IMR-90 (cell line): ENCODE results near the gene DUSP28. TPM values are rescaled to one million over a fixed set of nuclear protein-coding genes. Genes with fewer than 3 reads are reported as not detected.

Experiments used
- ATAC-seq: fragments of 200-7000 bp; cut with Tn5 transposase; 2 replicates; pipeline ENCODE4 v1.9.1; 2020; ENCODE audit warnings: low read depth, mild to moderate bottlenecking, moderate library complexity
- BruUV-seq: library from RNA; stranded (reverse); fragments of 400-500 nt; replicated peaks from 2 replicates; lab custom pipeline; 2021; lab: Mats Ljungman, UMichigan
- CTCF ChIA-PET: fragments of 300-600 bp; formaldehyde crosslinking; extraction: SDS; loops from one replicate; lab custom pipeline; 2021; ENCODE audit warnings: antibody characterized with exemption; lab: Yijun Ruan, JAX
- POLR2A ChIA-PET: fragments of 300-600 bp; sonication (Branson Sonifier 250); formaldehyde crosslinking; loops from one replicate; lab custom pipeline; 2022; ENCODE audit warnings: antibody characterized with exemption; ENCODE audit not compliant: unreplicated experiment; lab: Charles Lee
- DNase-seq: peaks from one replicate; pipeline ENCODE4 v3.0.0; 2013
- H2AFZ ChIP-seq: replicated peaks from 2 replicates; pipeline ENCODE3; 2013; ENCODE audit warnings: low read length, mild to moderate bottlenecking; ENCODE audit not compliant: poor library complexity
- H2AK5ac ChIP-seq: 2 replicates; pipeline ENCODE4 v1.6.1; 2013; ENCODE audit warnings: low read depth, low read length, inconsistent platforms
- H2AK9ac ChIP-seq: replicated peaks from 2 replicates; pipeline ENCODE3; 2013; ENCODE audit warnings: mild to moderate bottlenecking, low read depth, low read length, moderate library complexity; ENCODE audit not compliant: poor library complexity
- H2BK120ac ChIP-seq: 2 replicates; pipeline ENCODE4 v1.6.1; 2013; ENCODE audit warnings: low read depth, low read length, inconsistent platforms
- H2BK15ac ChIP-seq: 3 replicates; pipeline ENCODE4 v1.6.1; 2013; ENCODE audit warnings: low read depth, low read length, inconsistent platforms
- H2BK20ac ChIP-seq: 2 replicates; pipeline ENCODE4 v1.6.1; 2013; ENCODE audit warnings: low read depth, mild to moderate bottlenecking, inconsistent platforms, low read length, moderate library complexity
- H2BK5ac ChIP-seq: 2 replicates; pipeline ENCODE4 v1.6.1; 2013; ENCODE audit warnings: mild to moderate bottlenecking, low read depth, low read length, inconsistent platforms; ENCODE audit not compliant: poor library complexity, severe bottlenecking
- H3K14ac ChIP-seq: replicated peaks from 2 replicates; pipeline ENCODE4 v1.6.1; 2013; ENCODE audit warnings: low read depth, low read length, inconsistent platforms
- H3K18ac ChIP-seq: 2 replicates; pipeline ENCODE4 v1.6.1; 2013; ENCODE audit warnings: low read depth, low read length, control low read depth
- H3K23ac ChIP-seq: 2 replicates; pipeline ENCODE4 v1.6.1; 2013; ENCODE audit warnings: low read depth, low read length, inconsistent platforms
- H3K27ac ChIP-seq: 2 replicates; pipeline ENCODE4 v1.5.1; 2013; ENCODE audit warnings: mild to moderate bottlenecking, control low read depth, low read length; ENCODE audit not compliant: insufficient read depth
- H3K27me3 ChIP-seq: 2 replicates; pipeline ENCODE4 v1.6.1; 2013; ENCODE audit warnings: low read length; ENCODE audit not compliant: control insufficient read depth, insufficient read depth
- H3K36me3 ChIP-seq: 2 replicates; pipeline ENCODE4 v1.6.1; 2013; ENCODE audit warnings: low read length, mixed read lengths; ENCODE audit not compliant: control insufficient read depth, insufficient read depth
- H3K4ac ChIP-seq: 2 replicates; pipeline ENCODE4 v1.6.1; 2013; ENCODE audit warnings: low read depth, low read length, inconsistent platforms
- H3K4me1 ChIP-seq: 2 replicates; pipeline ENCODE4 v1.6.1; 2013; ENCODE audit warnings: low read length, mixed read lengths; ENCODE audit not compliant: control insufficient read depth, insufficient read depth
- H3K4me2 ChIP-seq: 2 replicates; pipeline ENCODE4 v1.6.1; 2013; ENCODE audit warnings: low read depth, mild to moderate bottlenecking, control low read depth, low read length, moderate library complexity
- H3K4me3 ChIP-seq: 2 replicates; pipeline ENCODE4 v1.5.1; 2013; ENCODE audit warnings: low read depth, mild to moderate bottlenecking, control low read depth, low read length, moderate library complexity; ENCODE audit not compliant: insufficient read depth
- H3K56ac ChIP-seq: 2 replicates; pipeline ENCODE4 v1.6.1; 2013; ENCODE audit warnings: low read length, inconsistent platforms; ENCODE audit not compliant: insufficient read depth; ENCODE audit errors: extremely low read depth
- H3K79me1 ChIP-seq, 2 experiments: 2 replicates each; pipeline ENCODE4 v1.6.1; 2013; ENCODE audit warnings: low read length in 2 of 2, inconsistent platforms in 1 of 2, low read depth in 1 of 2
- H3K9ac ChIP-seq: 2 replicates; pipeline ENCODE4 v1.6.1; 2013; ENCODE audit warnings: low read depth, low read length, control low read depth
- H3K9me1 ChIP-seq: 2 replicates; pipeline ENCODE4 v1.6.1; 2013; ENCODE audit warnings: low read length, inconsistent platforms; ENCODE audit not compliant: insufficient read depth
- H3K9me3 ChIP-seq: 2 replicates; pipeline ENCODE4 v1.6.1; 2013; ENCODE audit warnings: low read length; ENCODE audit not compliant: control insufficient read depth, insufficient read depth
- H4K20me1 ChIP-seq: 2 replicates; pipeline ENCODE4 v1.6.1; 2013; ENCODE audit warnings: low read length, inconsistent platforms; ENCODE audit not compliant: insufficient read depth
- H4K5ac ChIP-seq: 2 replicates; pipeline ENCODE4 v1.6.1; 2013; ENCODE audit warnings: mild to moderate bottlenecking, low read depth, low read length, control low read depth
- H4K8ac ChIP-seq, 2 experiments: 2 replicates each; pipeline ENCODE4 v1.6.1; 2013; ENCODE audit warnings: low read depth in 2 of 2, low read length in 2 of 2, control low read depth in 1 of 2, inconsistent platforms in 1 of 2
- H4K91ac ChIP-seq: 2 replicates; pipeline ENCODE4 v1.6.1; 2013; ENCODE audit warnings: low read depth, low read length, inconsistent platforms; ENCODE audit not compliant: insufficient read depth
- BHLHE40 ChIP-seq: fragments of 150-350 bp; IDR thresholded peaks from 2 replicates; pipeline ENCODE4 v1.6.1; 2016; ENCODE audit warnings: mild to moderate bottlenecking, low read depth, low read length
- CEBPB ChIP-seq: IDR thresholded peaks from 2 replicates; pipeline ENCODE4 v1.6.1; 2012; ENCODE audit warnings: low read depth, low read length, improper control_type of control experiment
- CHD1 ChIP-seq: IDR thresholded peaks from 2 replicates; pipeline ENCODE4 v1.6.1; 2012; ENCODE audit warnings: low read depth, low read length, improper control_type of control experiment
- ELK1 ChIP-seq: fragments of 150-350 bp; IDR thresholded peaks from 2 replicates; pipeline ENCODE4 v1.6.1; 2016; ENCODE audit warnings: low read depth, mild to moderate bottlenecking, low read length, moderate library complexity, borderline replicate concordance
- FOS ChIP-seq: fragments of 150-350 bp; IDR thresholded peaks from 2 replicates; pipeline ENCODE4 v1.6.1; 2016; ENCODE audit warnings: low read depth, low read length
- MAFK ChIP-seq: IDR thresholded peaks from 2 replicates; pipeline ENCODE4 v1.6.1; 2012; ENCODE audit warnings: low read depth, low read length, improper control_type of control experiment
- MAZ ChIP-seq: IDR thresholded peaks from 2 replicates; pipeline ENCODE4 v1.6.1; 2012; ENCODE audit warnings: low read depth, mild to moderate bottlenecking, low read length, improper control_type of control experiment, moderate library complexity, borderline replicate concordance
- MXI1 ChIP-seq: IDR thresholded peaks from 2 replicates; pipeline ENCODE4 v1.6.1; 2012; ENCODE audit warnings: low read depth, mild to moderate bottlenecking, low read length, moderate library complexity, borderline replicate concordance
- NFE2L2 ChIP-seq: fragments of 150-350 bp; IDR thresholded peaks from 2 replicates; pipeline ENCODE4 v1.6.1; 2016; ENCODE audit warnings: low read depth, mild to moderate bottlenecking, low read length
- POLR2A ChIP-seq: IDR thresholded peaks from 2 replicates; pipeline ENCODE4 v1.6.1; 2012; ENCODE audit warnings: mild to moderate bottlenecking, low read depth, low read length
- RAD21 ChIP-seq: IDR thresholded peaks from 2 replicates; pipeline ENCODE4 v1.6.1; 2012; ENCODE audit warnings: low read length, improper control_type of control experiment
- RFX5 ChIP-seq: IDR thresholded peaks from 2 replicates; pipeline ENCODE4 v1.8.0; 2012; ENCODE audit warnings: low read depth, mild to moderate bottlenecking, low read length, moderate library complexity
- SMC3 ChIP-seq: fragments of 150-350 bp; IDR thresholded peaks from 2 replicates; pipeline ENCODE4 v1.6.1; 2016; ENCODE audit warnings: low read depth, mild to moderate bottlenecking, antibody characterized with exemption, low read length, moderate library complexity
- WGBS, 2 experiments: methylation state at CpG; one replicate each; pipeline versions ENCODE4 v1.1.5 to v1.1.7; 2013; ENCODE audit warnings: missing lambda C conversion rate in 2 of 2; ENCODE audit not compliant: insufficient read length in 1 of 2; ENCODE audit errors: extremely low coverage in 2 of 2; 5-methylcytosine and 5-hydroxymethylcytosine counted together
- dilution Hi-C: fragments of 300-500 bp; cut with HindIII; formaldehyde crosslinking; loops from one replicate; pipeline ENCODE4 v1.14.3; 2018; ENCODE audit warnings: low sequenced_read_pairs; ENCODE audit not compliant: unreplicated experiment
- in situ Hi-C: fragments of 300-500 bp; cut with MboI; formaldehyde crosslinking; loops from 3 replicates; pipeline ENCODE4 v1.14.3; 2019; ENCODE audit warnings: low sequenced_read_pairs, inconsistent platforms, mixed read lengths
- intact Hi-C: fragments of 100-400 bp; cut with micrococcal nuclease; formaldehyde crosslinking; loops from 2 replicates; pipeline ENCODE4 v1.10.0; 2022
- polyA plus RNA-seq, 3 experiments: library from polyadenylated mRNA; depleted of rRNA; stranded (reverse); fragments of >200 nt; gene quantifications; 2 replicates each; pipeline ENCODE4 v1.2.3, GENCODE V29; 2012; ENCODE audit warnings: low replicate concordance in 1 of 3
- total RNA-seq: library from RNA; depleted of rRNA; stranded (reverse); fragments of >200 nt; gene quantifications from 2 replicates; pipeline ENCODE4 v1.2.3, GENCODE V29; 2012
- TF ChIP-seq, protein P1 (sequence below): fragments of 150-350 bp; IDR thresholded peaks from 2 replicates; pipeline ENCODE4 v1.6.1; 2017; ENCODE audit warnings: mild to moderate bottlenecking, antibody characterized with exemption, low read length, low read depth
- TF ChIP-seq, protein P2 (sequence below): conservative IDR thresholded peaks from 2 replicates; pipeline ENCODE4 v1.5.1; 2012; ENCODE audit warnings: mild to moderate bottlenecking, low read depth, low read length, improper control_type of control experiment

Gene DUSP28
- total and polyA plus RNA-seq, 2 of the 4 experiments (the other 2 are of a cell fraction) = 1.1 to 3.3 TPM

DNA sequence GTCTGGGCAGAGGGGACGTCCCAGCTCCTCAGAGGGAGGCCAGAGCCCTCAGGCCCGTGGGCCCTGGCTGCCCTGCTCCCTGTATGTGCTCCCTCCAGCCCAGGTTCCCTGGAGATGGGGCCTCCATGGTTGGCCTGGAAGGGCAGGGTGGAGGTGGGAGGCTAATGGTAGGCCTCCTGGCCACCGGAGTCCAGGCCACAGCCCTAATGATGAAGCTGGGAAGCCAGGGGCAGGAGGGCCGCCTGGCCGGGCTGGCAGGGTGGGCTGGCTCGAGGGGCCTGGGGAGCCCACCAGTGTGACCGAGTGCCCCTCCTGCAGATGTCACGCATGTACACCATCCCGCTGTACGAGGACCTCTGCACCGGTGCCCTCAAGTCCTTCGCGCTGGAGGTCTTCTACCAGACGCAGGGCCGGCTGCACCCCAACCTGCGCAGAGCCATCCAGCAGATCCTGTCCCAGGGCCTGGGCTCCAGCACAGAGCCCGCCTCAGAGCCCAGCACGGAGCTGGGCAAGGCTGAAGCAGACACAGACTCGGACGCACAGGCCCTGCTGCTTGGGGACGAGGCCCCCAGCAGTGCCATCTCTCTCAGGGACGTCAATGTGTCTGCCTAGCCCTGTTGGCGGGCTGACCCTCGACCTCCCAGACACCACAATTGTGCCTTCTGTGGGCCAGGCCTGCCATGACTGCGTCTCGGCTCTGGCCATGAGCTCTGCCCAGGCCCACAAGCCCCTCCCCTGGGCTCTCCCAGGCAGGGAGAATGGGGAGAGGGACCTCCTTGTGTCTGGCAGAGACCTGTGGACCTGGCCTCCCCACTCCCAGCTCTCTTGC is 17.3 kb downstream of the DUSP28 start:
- no peak overlapping the region for H3K4ac ChIP-seq
- peaks cover 10% of the 10 kb centered on the region; the same call in 1 of the 2 replicates for H3K4me1 ChIP-seq
- H2AFZ ChIP-seq = no peak overlapping the region
- H3K56ac ChIP-seq = no peak overlapping the region
- H3K79me1 ChIP-seq = peaks cover 14 to 43% of the 10 kb centered on the region in 2 experiments; a peak in 3 of 4 replicates
- 95% methylated on average over 14 of the region's 26 CpGs; no CpG with 5 or more reads in 1 of the 2 experiments for WGBS, 2 experiments
- H4K5ac ChIP-seq = no peak overlapping the region
- H4K91ac ChIP-seq = no peak overlapping the region
- H3K9me3 ChIP-seq = peaks cover 2% of the 10 kb centered on the region; the same call in 1 of the 2 replicates
- ChIA-PET CTCF (no interaction called here), POLR2A (no interaction called here)
- no peak overlapping the region for H4K8ac ChIP-seq
- no peak overlapping the region for H3K4me2 ChIP-seq
- in situ Hi-C loops = no loop called here
- no peak overlapping the region for H3K18ac ChIP-seq
- intact Hi-C loops = no loop called here
- no peak overlapping the region for H2AK5ac ChIP-seq
- H2BK15ac ChIP-seq = no peak overlapping the region
- no peaks in the 10 kb centered on the region for H3K27me3 ChIP-seq
- DNase-seq (no peak), ATAC-seq (no peak)
- no peak overlapping the region for H3K14ac ChIP-seq
- no peak overlapping the region for H3K23ac ChIP-seq
- H3K9ac ChIP-seq = no peak overlapping the region
- no peak overlapping the region for H3K4me3 ChIP-seq
- H4K20me1 ChIP-seq = peaks cover 33% of the 10 kb centered on the region
- peaks cover 31% of the 10 kb centered on the region for H3K36me3 ChIP-seq
- H3K9me1 ChIP-seq = peaks cover 12% of the 10 kb centered on the region
- dilution Hi-C loops = no loop called here
- H3K27ac ChIP-seq = no peak overlapping the region
- no peak overlapping the region for H2BK5ac ChIP-seq
- no peak overlapping the region for H2BK120ac ChIP-seq
- H2AK9ac ChIP-seq = no peak overlapping the region
- H2BK20ac ChIP-seq = no peak overlapping the region
- no TSS peak for BruUV-seq
- TF ChIP-seq BHLHE40 (no peak), FOS (no peak), CEBPB (no peak), POLR2A (no peak), ELK1 (no peak), NFE2L2 (no peak), MXI1 (no peak), RAD21 (no peak), MAFK (no peak), SMC3 (no peak), MAZ (no peak), RFX5 (no peak), CHD1 (no peak)
- TF ChIP-seq, protein P1, sequence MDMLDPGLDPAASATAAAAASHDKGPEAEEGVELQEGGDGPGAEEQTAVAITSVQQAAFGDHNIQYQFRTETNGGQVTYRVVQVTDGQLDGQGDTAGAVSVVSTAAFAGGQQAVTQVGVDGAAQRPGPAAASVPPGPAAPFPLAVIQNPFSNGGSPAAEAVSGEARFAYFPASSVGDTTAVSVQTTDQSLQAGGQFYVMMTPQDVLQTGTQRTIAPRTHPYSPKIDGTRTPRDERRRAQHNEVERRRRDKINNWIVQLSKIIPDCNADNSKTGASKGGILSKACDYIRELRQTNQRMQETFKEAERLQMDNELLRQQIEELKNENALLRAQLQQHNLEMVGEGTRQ = no peak
- TF ChIP-seq, protein P2, sequence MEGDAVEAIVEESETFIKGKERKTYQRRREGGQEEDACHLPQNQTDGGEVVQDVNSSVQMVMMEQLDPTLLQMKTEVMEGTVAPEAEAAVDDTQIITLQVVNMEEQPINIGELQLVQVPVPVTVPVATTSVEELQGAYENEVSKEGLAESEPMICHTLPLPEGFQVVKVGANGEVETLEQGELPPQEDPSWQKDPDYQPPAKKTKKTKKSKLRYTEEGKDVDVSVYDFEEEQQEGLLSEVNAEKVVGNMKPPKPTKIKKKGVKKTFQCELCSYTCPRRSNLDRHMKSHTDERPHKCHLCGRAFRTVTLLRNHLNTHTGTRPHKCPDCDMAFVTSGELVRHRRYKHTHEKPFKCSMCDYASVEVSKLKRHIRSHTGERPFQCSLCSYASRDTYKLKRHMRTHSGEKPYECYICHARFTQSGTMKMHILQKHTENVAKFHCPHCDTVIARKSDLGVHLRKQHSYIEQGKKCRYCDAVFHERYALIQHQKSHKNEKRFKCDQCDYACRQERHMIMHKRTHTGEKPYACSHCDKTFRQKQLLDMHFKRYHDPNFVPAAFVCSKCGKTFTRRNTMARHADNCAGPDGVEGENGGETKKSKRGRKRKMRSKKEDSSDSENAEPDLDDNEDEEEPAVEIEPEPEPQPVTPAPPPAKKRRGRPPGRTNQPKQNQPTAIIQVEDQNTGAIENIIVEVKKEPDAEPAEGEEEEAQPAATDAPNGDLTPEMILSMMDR = no peak
